HUES6 (cell line): ENCODE results near the gene CBFA2T3.

Experiments
- H3K27ac ChIP-seq: 2 replicates; pipeline ENCODE4 v1.7.0; 2013; ENCODE audit warnings: low read depth, mild to moderate bottlenecking, low read length, inconsistent platforms
- H3K27me3 ChIP-seq: 2 replicates; pipeline ENCODE4 v1.6.1; 2013; ENCODE audit warnings: low read length; ENCODE audit not compliant: control insufficient read depth, insufficient read depth
- H3K36me3 ChIP-seq: 2 replicates; pipeline ENCODE4 v1.6.1; 2013; ENCODE audit warnings: low read length; ENCODE audit not compliant: control insufficient read depth, insufficient read depth
- H3K4me1 ChIP-seq: 2 replicates; pipeline ENCODE4 v1.6.1; 2013; ENCODE audit warnings: low read length; ENCODE audit not compliant: control insufficient read depth, insufficient read depth
- H3K4me3 ChIP-seq: 2 replicates; pipeline ENCODE4 v1.5.1; 2013; ENCODE audit warnings: low read depth, low read length
- H3K9ac ChIP-seq: one replicate; pipeline ENCODE4 v1.6.1; 2013; ENCODE audit warnings: mild to moderate bottlenecking, low read length
- H3K9me3 ChIP-seq: 2 replicates; pipeline ENCODE4 v1.6.1; 2013; ENCODE audit warnings: low read depth, low read length; ENCODE audit not compliant: control insufficient read depth, insufficient read depth

The CBFA2T3 gene

DNA sequence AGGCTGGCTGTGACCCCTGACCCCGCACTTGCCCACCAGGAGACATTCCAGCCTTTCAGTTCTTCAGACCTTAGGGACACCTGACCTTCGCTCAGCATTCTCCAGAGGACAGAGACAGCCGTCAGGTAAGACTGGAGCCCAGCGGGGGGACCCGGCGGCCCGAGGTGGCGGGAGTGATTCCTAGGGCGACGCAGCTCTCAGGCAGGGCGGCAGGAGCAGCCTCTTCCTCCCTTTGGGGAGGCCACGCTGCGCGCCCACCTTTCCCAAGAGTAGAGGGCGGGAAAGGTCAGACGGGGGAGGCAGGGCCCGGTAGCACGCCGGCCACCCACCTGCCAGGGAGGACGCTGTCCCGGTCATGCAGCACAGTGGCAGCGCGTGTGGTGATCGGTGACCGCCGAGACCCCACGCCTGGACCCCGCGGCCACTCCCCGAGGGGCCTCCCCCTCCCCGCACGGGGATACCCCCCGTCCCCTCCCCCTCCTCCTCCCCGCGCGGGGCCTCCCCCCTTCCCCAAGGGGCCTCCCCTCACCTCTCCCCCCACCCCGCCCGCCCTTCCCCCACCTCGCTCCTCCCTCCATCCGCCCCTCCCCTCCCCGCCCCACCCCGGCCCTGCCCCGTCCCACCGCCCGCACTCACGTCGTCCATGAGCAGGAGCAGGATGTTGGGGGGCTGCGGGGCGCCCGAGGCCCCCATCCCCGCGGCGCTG lies 120.7 kb downstream of the CBFA2T3 start:
- Histone ChIP-seq H3K27ac (no peak overlapping the region), H3K27me3 (no peaks in the 10 kb centered on the region), H3K9me3 (no peaks in the 10 kb centered on the region; the same call in 1 of the 2 replicates), H3K9ac (peak overlapping the region; percentile 27), H3K36me3 (peaks cover 30% of the 10 kb centered on the region), H3K4me1 (peaks cover 8% of the 10 kb centered on the region), H3K4me3 (peak overlapping the region; percentile 86)

- Histone ChIP-seq H3K27ac (no peak overlapping the region), H3K9ac (no peak overlapping the region), H3K4me3 (peak overlapping the region; percentile 75)
These were observed 121.3 kb downstream of the CBFA2T3 start for GRCh38 chr16:88855736-88856121.

GRCh38 chr16:88855176-88855575 lies 121.8 kb downstream of the CBFA2T3 start:
- peaks cover 8% of the 10 kb centered on the region for H3K4me1 ChIP-seq
- no peaks in the 10 kb centered on the region for H3K27me3 ChIP-seq
- no peak overlapping the region for H3K4me3 ChIP-seq
- no peak overlapping the region for H3K27ac ChIP-seq
- H3K9ac ChIP-seq = no peak overlapping the region
- peaks cover 19% of the 10 kb centered on the region for H3K36me3 ChIP-seq
- no peaks in the 10 kb centered on the region; the same call in 1 of the 2 replicates for H3K9me3 ChIP-seq

More at GRCh38 chr16:88855736-88856121, 121.3 kb downstream of the CBFA2T3 start:
- H3K9me3 ChIP-seq = no peaks in the 10 kb centered on the region; the same call in 1 of the 2 replicates
- no peaks in the 10 kb centered on the region for H3K27me3 ChIP-seq
- H3K4me1 ChIP-seq = peaks cover 8% of the 10 kb centered on the region
- H3K36me3 ChIP-seq = peaks cover 24% of the 10 kb centered on the region

- no peak overlapping the region for H3K27ac ChIP-seq
- H3K9ac ChIP-seq = no peak overlapping the region
- H3K4me1 ChIP-seq = peaks cover 8% of the 10 kb centered on the region
- peaks cover 12% of the 10 kb centered on the region for H3K36me3 ChIP-seq
- H3K4me3 ChIP-seq = no peak overlapping the region
- H3K27me3 ChIP-seq = no peaks in the 10 kb centered on the region
- no peaks in the 10 kb centered on the region; the same call in 1 of the 2 replicates for H3K9me3 ChIP-seq
These were observed 122.5 kb downstream of the CBFA2T3 start for GRCh38 chr16:88854306-88855111.

DNA sequence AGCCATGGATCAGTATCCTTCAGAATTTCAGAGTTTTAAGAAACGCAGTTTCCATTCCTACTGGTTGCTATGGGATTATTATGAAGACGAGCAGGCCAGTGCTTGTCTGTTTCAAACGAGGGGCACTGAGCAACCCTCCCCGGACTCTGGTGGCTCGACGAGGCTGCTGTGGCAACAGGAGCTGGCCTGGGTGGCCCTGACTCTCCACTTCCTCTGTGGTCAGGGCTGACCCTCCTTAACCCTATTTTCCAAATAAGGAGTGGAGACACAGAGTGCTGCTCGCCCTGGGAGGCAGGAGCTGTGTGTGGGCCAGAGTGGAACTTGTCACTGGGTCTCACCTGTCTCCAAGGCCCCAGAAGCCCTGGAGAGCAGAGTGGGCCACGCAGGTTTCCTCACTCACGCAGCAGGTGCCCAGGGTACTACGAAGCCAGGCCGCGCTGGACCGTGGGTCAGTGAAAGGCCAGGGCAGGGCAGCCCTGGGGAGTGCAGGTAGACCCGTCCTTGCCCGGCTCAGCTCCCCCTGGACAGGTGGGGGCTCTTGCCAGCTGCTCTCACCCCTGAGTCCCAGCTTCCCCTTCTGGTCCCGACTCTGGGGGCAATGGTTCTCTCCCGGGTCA lies 123.6 kb downstream of the CBFA2T3 start:
- H3K27me3 ChIP-seq = no peaks in the 10 kb centered on the region
- H3K9ac ChIP-seq = no peak overlapping the region
- H3K4me3 ChIP-seq = no peak overlapping the region
- no peak overlapping the region for H3K27ac ChIP-seq
- no peaks in the 10 kb centered on the region; the same call in 1 of the 2 replicates for H3K9me3 ChIP-seq
- H3K4me1 ChIP-seq = peaks cover 8% of the 10 kb centered on the region
- peaks cover 2% of the 10 kb centered on the region for H3K36me3 ChIP-seq

DNA sequence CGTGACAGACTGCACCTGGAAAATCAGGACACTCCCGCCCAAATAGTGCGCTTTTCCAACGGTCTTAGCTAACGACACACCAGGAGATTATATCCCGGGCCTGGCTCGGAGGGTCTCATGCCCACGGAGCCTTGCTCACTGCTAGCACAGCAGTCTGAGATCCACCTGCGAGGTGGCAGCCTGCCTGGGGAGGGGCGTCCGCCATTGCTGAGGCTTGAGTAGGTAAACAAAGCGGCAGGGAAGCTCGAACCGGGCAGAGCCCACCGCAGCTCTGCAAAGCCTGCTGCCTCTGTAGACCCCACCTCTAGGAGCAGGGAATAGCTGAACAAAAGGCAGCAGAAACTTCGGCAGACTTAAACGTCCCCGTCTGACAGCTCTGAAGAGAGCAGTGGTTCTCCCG lies 125.4 kb downstream of the CBFA2T3 start:
- Histone ChIP-seq H3K27me3 (no peaks in the 10 kb centered on the region), H3K9ac (no peak overlapping the region), H3K4me1 (peaks cover 4% of the 10 kb centered on the region; the same call in 1 of the 2 replicates), H3K36me3 (no peaks in the 10 kb centered on the region; the same call in 1 of the 2 replicates), H3K9me3 (no peaks in the 10 kb centered on the region; the same call in 1 of the 2 replicates), H3K4me3 (no peak overlapping the region), H3K27ac (no peak overlapping the region)

- Histone ChIP-seq H3K9me3 (no peaks in the 10 kb centered on the region; the same call in 1 of the 2 replicates), H3K4me1 (peaks cover 1% of the 10 kb centered on the region; the same call in 1 of the 2 replicates), H3K27ac (no peak overlapping the region), H3K36me3 (no peaks in the 10 kb centered on the region; the same call in 1 of the 2 replicates), H3K4me3 (no peak overlapping the region), H3K9ac (no peak overlapping the region), H3K27me3 (no peaks in the 10 kb centered on the region)
These were observed 126.3 kb downstream of the CBFA2T3 start for GRCh38 chr16:88850531-88851199.

- H3K36me3 ChIP-seq = no peaks in the 10 kb centered on the region; the same call in 1 of the 2 replicates
- no peaks in the 10 kb centered on the region; the same call in 1 of the 2 replicates for H3K9me3 ChIP-seq
- no peaks in the 10 kb centered on the region for H3K27me3 ChIP-seq
- no peak overlapping the region for H3K9ac ChIP-seq
- H3K4me3 ChIP-seq = no peak overlapping the region
- H3K27ac ChIP-seq = no peak overlapping the region
- H3K4me1 ChIP-seq = no peaks in the 10 kb centered on the region
These were observed 128.4 kb downstream of the CBFA2T3 start for GRCh38 chr16:88848557-88848956.

GRCh38 chr16:88847654-88848053 lies 129.4 kb downstream of the CBFA2T3 start:
- H3K36me3 ChIP-seq = no peaks in the 10 kb centered on the region; the same call in 1 of the 2 replicates
- H3K27ac ChIP-seq = no peak overlapping the region
- H3K4me3 ChIP-seq = no peak overlapping the region
- no peaks in the 10 kb centered on the region for H3K27me3 ChIP-seq
- no peak overlapping the region for H3K9ac ChIP-seq
- H3K9me3 ChIP-seq = no peaks in the 10 kb centered on the region; the same call in 1 of the 2 replicates
- H3K4me1 ChIP-seq = no peaks in the 10 kb centered on the region

GRCh38 chr16:88846088-88846487 lies 130.9 kb downstream of the CBFA2T3 start:
- Histone ChIP-seq H3K4me3 (no peak overlapping the region), H3K27me3 (no peaks in the 10 kb centered on the region), H3K9ac (no peak overlapping the region), H3K27ac (no peak overlapping the region), H3K36me3 (no peaks in the 10 kb centered on the region; the same call in 1 of the 2 replicates), H3K4me1 (no peaks in the 10 kb centered on the region), H3K9me3 (no peaks in the 10 kb centered on the region)
